Keratinocyte (primary cell): ENCODE measurements around the gene PDE3A. TPM values are rescaled to one million over a fixed set of nuclear protein-coding genes. Genes with fewer than 3 reads are reported as not detected.

ENCODE experiments used
- DNase-seq: peaks from one replicate; pipeline ENCODE4 v3.0.0-alpha.2; 2011; ENCODE audit warnings: low read depth, missing footprints, low spot score
- FAIRE-seq: peaks from 2 replicates; lab custom pipeline; 2011; peaks lifted over from hg19 to GRCh38; lab: Jason Lieb, UNC
- H2AFZ ChIP-seq: 2 replicates; pipeline ENCODE4 v1.6.0; 2012; ENCODE audit warnings: low read length, control low read depth, inconsistent platforms; ENCODE audit not compliant: control insufficient read depth
- H3K27ac ChIP-seq: 2 replicates; pipeline ENCODE4 v1.5.1; 2011; ENCODE audit warnings: low read length; ENCODE audit not compliant: control insufficient read depth, insufficient read depth
- H3K27me3 ChIP-seq: 3 replicates; pipeline ENCODE4 v1.6.0; 2011; ENCODE audit warnings: low read length; ENCODE audit not compliant: control insufficient read depth, insufficient read depth; ENCODE audit errors: extremely low read depth
- H3K36me3 ChIP-seq, 2 experiments: 2 replicates in 1 of 2; 3 replicates in 1 of 2; pipeline ENCODE4 v1.5.1; 2011; ENCODE audit warnings: low read length in 2 of 2, mild to moderate bottlenecking in 1 of 2; ENCODE audit not compliant: control insufficient read depth in 2 of 2, insufficient read depth in 2 of 2; ENCODE audit errors: extremely low read depth in 1 of 2
- H3K4me1 ChIP-seq: 3 replicates; pipeline ENCODE4 v1.5.1; 2011; ENCODE audit warnings: low read length; ENCODE audit not compliant: control insufficient read depth, insufficient read depth; ENCODE audit errors: extremely low read depth
- H3K4me2 ChIP-seq: 3 replicates; pipeline ENCODE4 v1.6.0; 2011; ENCODE audit warnings: low read depth, low read length; ENCODE audit not compliant: control insufficient read depth, insufficient read depth; ENCODE audit errors: extremely low read depth
- H3K4me3 ChIP-seq, 3 experiments: fragments of 200-600 bp in 1 of 3; sonication (generic) in 1 of 3; 2 replicates in 2 of 3; 3 replicates in 1 of 3; pipeline ENCODE4 v1.5.1; 2011 to 2016; ENCODE audit warnings: low read length in 3 of 3, mild to moderate bottlenecking in 3 of 3, control low read depth in 2 of 3, inconsistent platforms in 1 of 3, low read depth in 1 of 3, mixed read lengths in 1 of 3, mixed run types in 1 of 3, moderate library complexity in 1 of 3; ENCODE audit not compliant: control insufficient read depth in 2 of 3, insufficient read depth in 2 of 3; ENCODE audit errors: extremely low read depth in 1 of 3
- H3K79me2 ChIP-seq: 2 replicates; pipeline ENCODE4 v1.6.0; 2012; ENCODE audit warnings: low read length; ENCODE audit not compliant: control insufficient read depth, insufficient read depth
- H3K9ac ChIP-seq: 3 replicates; pipeline ENCODE4 v1.6.0; 2011; ENCODE audit warnings: low read length; ENCODE audit not compliant: control insufficient read depth, insufficient read depth; ENCODE audit errors: extremely low read depth
- H3K9me1 ChIP-seq: 3 replicates; pipeline ENCODE4 v1.6.0; 2011; ENCODE audit warnings: low read length; ENCODE audit not compliant: control insufficient read depth, insufficient read depth; ENCODE audit errors: extremely low read depth
- H3K9me3 ChIP-seq: 2 replicates; pipeline ENCODE4 v1.5.1; 2012; ENCODE audit warnings: low read depth, low read length; ENCODE audit not compliant: control insufficient read depth
- H4K20me1 ChIP-seq: 3 replicates; pipeline ENCODE4 v1.6.0; 2011; ENCODE audit warnings: low read length; ENCODE audit not compliant: control insufficient read depth, insufficient read depth; ENCODE audit errors: extremely low read depth
- EZH2 ChIP-seq: IDR thresholded peaks from one replicate; pipeline ENCODE4 v1.6.1; 2012; ENCODE audit warnings: inconsistent platforms, mild to moderate bottlenecking, low read length, moderate library complexity
- dilution Hi-C: fragments of 300-500 bp; cut with MboI; formaldehyde crosslinking; loops from one replicate; pipeline ENCODE4 v1.7.0; 2020; ENCODE audit warnings: low sequenced_read_pairs; ENCODE audit not compliant: extremely low pct_ligation_motif_present
- polyA plus RNA-seq, 5 experiments: library from polyadenylated mRNA; depleted of rRNA in 3 of 5; stranded (reverse) in 3 of 5; stranded (forward) in 1 of 5; unstranded in 1 of 5; fragments of >200 nt; gene quantifications; 1 replicate in 1 of 5; 2 replicates in 3 of 5; 3 replicates in 1 of 5; pipeline versions ENCODE4 v1.2.1 to v1.2.3, GENCODE V29; 2011 to 2012; ENCODE audit warnings: missing spikeins in 2 of 5, low read depth in 1 of 5, low replicate concordance in 1 of 5
- TF ChIP-seq, protein P1 (sequence below), 3 experiments: IDR thresholded peaks in 1 of 3; conservative IDR thresholded peaks in 1 of 3; optimal IDR thresholded peaks in 1 of 3; 2 replicates in 2 of 3; 3 replicates in 1 of 3; pipeline versions ENCODE3 to v1.5.1; 2011; ENCODE audit warnings: low read length in 3 of 3, mild to moderate bottlenecking in 3 of 3, moderate library complexity in 2 of 3, control low read depth in 1 of 3, inconsistent platforms in 1 of 3; ENCODE audit not compliant: insufficient read depth in 2 of 3; ENCODE audit errors: extremely low read depth in 1 of 3

PDE3A gene
- polyA plus RNA-seq, 1 donor (not counting 4 experiments of a cell fraction or from before 2014, with no cell fraction given): 0.01 TPM

DNA sequence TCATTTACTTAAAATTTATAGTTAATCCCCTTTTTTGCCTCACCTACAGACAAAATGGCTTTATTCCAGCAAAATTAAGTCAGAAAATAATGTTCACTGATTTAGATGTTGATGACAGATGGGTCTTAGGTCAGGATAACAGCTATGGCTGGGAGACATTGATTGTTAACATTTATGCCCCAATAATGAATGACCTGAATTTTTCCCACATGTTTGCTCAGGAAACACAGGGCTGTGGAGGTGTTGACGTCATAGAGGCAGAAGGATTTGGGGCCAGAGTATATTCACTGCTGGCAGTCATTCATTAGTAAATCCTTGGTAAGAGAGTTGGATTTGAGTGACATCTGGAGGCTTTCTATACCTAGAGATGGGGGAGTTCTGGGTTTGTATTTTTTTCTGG is 121.3 kb downstream of the PDE3A start:
- TF ChIP-seq, protein P1, sequence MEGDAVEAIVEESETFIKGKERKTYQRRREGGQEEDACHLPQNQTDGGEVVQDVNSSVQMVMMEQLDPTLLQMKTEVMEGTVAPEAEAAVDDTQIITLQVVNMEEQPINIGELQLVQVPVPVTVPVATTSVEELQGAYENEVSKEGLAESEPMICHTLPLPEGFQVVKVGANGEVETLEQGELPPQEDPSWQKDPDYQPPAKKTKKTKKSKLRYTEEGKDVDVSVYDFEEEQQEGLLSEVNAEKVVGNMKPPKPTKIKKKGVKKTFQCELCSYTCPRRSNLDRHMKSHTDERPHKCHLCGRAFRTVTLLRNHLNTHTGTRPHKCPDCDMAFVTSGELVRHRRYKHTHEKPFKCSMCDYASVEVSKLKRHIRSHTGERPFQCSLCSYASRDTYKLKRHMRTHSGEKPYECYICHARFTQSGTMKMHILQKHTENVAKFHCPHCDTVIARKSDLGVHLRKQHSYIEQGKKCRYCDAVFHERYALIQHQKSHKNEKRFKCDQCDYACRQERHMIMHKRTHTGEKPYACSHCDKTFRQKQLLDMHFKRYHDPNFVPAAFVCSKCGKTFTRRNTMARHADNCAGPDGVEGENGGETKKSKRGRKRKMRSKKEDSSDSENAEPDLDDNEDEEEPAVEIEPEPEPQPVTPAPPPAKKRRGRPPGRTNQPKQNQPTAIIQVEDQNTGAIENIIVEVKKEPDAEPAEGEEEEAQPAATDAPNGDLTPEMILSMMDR (optimal IDR thresholded peaks at IDR 0.05 in 1 of 3, IDR thresholded peaks at IDR 0.05 in 1 of 3, conservative IDR thresholded peaks at IDR 0.05 in 1 of 3; ENCODE audit: extremely low read depth in 1 of 3, insufficient read depth in 2 of 3, low read length in 3 of 3): no peak
- Histone ChIP-seq H3K9me3 (peaks cover 2% of the 10 kb centered on the region), H3K27ac (no peak overlapping the region), H4K20me1 (no peaks in the 10 kb centered on the region), H3K9ac (no peak overlapping the region), H3K9me1 (no peaks in the 10 kb centered on the region), H3K79me2 (no peaks in the 10 kb centered on the region), H3K36me3 (no peaks in the 10 kb centered on the region), H3K4me3 (no peak overlapping the region), H2AFZ (no peak overlapping the region), H3K27me3 (no peaks in the 10 kb centered on the region), H3K4me2 (no peak overlapping the region), H3K4me1 (no peaks in the 10 kb centered on the region)
- no peak for FAIRE-seq
- no peak for DNase-seq
- dilution Hi-C loops: no loop called here

DNA sequence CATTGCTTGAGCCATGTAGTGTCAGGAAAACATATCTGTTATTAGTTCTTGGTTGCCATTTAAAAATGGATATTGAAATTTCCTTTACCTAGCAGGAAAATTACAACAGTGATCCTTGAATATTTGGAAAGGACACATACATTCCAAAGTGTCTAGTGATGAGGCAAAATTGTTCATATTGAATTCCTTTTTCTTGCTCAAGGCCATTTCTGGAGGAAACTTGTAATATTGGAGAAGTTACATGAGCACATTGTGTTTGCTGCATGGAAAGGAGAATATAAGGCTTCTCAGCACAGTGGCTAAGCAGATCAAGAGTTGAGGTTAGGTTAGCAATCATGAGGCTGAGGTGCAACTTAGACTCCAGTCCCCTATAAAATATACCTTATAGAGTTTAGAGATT is 121.9 kb downstream of the PDE3A start:
- Histone ChIP-seq H4K20me1 (no peaks in the 10 kb centered on the region), H3K4me1 (no peaks in the 10 kb centered on the region), H3K79me2 (no peaks in the 10 kb centered on the region), H3K36me3 (no peaks in the 10 kb centered on the region), H3K4me2 (no peak overlapping the region), H3K9me3 (peaks cover 2% of the 10 kb centered on the region), H3K4me3 (no peak overlapping the region), H3K27me3 (no peaks in the 10 kb centered on the region), H3K9ac (no peak overlapping the region), H3K9me1 (no peaks in the 10 kb centered on the region), H2AFZ (no peak overlapping the region), H3K27ac (no peak overlapping the region)
- TF ChIP-seq, protein P1 (optimal IDR thresholded peaks at IDR 0.05 in 1 of 3, IDR thresholded peaks at IDR 0.05 in 1 of 3, conservative IDR thresholded peaks at IDR 0.05 in 1 of 3; ENCODE audit: extremely low read depth in 1 of 3, insufficient read depth in 2 of 3, low read length in 3 of 3): no peak
- TF ChIP-seq EZH2: no peak
- DNase-seq (no peak), FAIRE-seq (no peak)
- dilution Hi-C loops: no loop called here
